Measurements from ENCODE around the gene D2HGDH.

DNA sequence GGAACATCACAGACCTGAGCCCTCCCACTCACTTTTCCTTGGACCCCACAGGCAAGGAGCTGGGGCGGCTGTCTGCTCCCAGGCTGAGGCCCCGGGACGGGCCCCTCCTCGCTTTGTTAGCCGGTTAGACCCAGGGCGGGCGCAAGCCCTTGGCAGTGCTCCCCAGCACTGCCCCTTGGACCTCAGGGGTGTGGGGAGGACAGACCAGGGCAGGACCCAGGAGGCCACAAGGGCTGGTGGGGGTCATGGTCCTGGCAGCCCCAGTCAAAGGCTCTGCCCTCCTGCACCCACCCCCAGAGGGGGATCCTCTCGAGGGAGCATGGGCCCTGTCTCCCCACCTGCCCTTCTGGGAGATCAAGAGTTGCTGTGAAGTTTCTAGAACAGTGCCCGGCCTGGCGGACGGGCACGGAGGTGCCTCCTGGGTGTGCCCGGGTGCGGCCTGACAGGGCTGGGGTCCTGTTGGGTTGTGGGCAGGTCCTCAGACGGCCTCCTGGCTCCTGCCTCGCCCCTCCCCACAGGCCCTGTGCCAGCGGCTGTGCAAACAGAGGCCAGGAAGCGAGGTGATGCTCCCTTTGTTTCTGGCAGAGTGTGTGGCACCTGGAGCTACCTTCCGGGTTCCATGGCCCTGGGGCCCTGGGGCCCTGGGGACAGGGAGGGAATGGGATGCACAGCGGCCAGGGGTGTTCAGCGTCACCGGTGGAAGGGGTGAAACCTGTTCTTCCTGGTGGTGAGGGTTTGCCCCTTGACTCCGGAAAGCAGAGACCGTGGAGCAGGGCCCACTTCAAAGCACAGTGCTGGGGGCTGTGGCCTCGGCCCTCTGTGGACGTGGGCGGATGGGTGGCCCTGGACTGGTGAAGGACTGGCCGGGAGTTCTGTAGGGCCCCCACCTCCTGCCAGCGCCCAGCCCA is 39.3 kb downstream of the D2HGDH start:
- TF ChIP-seq CTCF (IDR thresholded peaks at IDR 0.05) (no peak), POLR2A (IDR thresholded peaks at IDR 0.05) (no peak), POLR2AphosphoS5 (IDR thresholded peaks at IDR 0.05) (no peak), EP300 (IDR thresholded peaks at IDR 0.05) (no peak)

All from suprapubic skin (tissue), 4 donors.